Effector memory CD4-positive, alpha-beta T cell (primary cell): ENCODE results near the gene TMEM255B.

Experiments used
- DNase-seq, 3 donors: peaks; one replicate each; pipeline ENCODE4 v3.0.0-alpha.2; 2020
- H3K27ac ChIP-seq: 2 replicates; pipeline ENCODE4 v1.7.0; 2013; ENCODE audit warnings: mild to moderate bottlenecking, low read length, moderate library complexity; ENCODE audit not compliant: insufficient read depth, poor library complexity, severe bottlenecking
- H3K27me3 ChIP-seq: replicated peaks from 2 replicates; pipeline ENCODE4 v1.7.0; 2013; ENCODE audit warnings: mild to moderate bottlenecking, low read length; ENCODE audit not compliant: insufficient read depth, control insufficient read depth, poor library complexity, severe bottlenecking
- H3K36me3 ChIP-seq: 2 replicates; pipeline ENCODE4 v1.7.0; 2013; ENCODE audit warnings: mild to moderate bottlenecking, low read length, moderate library complexity; ENCODE audit not compliant: control insufficient read depth, insufficient read depth
- H3K4me1 ChIP-seq: 2 replicates; pipeline ENCODE4 v1.7.0; 2013; ENCODE audit warnings: low read length, mild to moderate bottlenecking; ENCODE audit not compliant: control insufficient read depth, insufficient read depth, poor library complexity, severe bottlenecking
- H3K4me3 ChIP-seq: 2 replicates; pipeline ENCODE4 v1.7.0; 2013; ENCODE audit warnings: low read length, low read depth, mild to moderate bottlenecking; ENCODE audit not compliant: insufficient read depth, poor library complexity, severe bottlenecking
- H3K9me3 ChIP-seq: 2 replicates; pipeline ENCODE4 v1.7.0; 2013; ENCODE audit warnings: mild to moderate bottlenecking, low read length, moderate library complexity; ENCODE audit not compliant: control insufficient read depth

The TMEM255B gene

DNA sequence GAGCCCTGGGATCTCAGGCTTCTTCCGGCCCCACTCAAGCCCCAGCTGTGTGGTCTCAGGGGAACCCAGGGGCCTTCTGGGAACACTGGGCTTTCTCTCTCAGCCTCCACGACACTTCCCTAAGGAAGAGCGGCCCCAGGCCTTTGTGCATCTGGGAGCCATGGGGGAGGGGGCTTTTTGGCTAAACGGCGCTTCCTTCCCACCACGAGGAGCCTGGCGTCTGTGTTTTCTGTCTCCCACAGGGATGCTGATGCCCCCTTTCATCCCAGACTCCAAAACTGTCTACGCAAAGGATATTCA is 24.2 kb upstream of the TMEM255B start:
- H3K4me3 ChIP-seq: no peak overlapping the region
- DNase-seq: no peak
- H3K27ac ChIP-seq: no peak overlapping the region
- no peaks in the 10 kb centered on the region for H3K9me3 ChIP-seq
- H3K4me1 ChIP-seq: no peaks in the 10 kb centered on the region
- no peaks in the 10 kb centered on the region for H3K36me3 ChIP-seq
- peaks cover 3% of the 10 kb centered on the region for H3K27me3 ChIP-seq

DNA sequence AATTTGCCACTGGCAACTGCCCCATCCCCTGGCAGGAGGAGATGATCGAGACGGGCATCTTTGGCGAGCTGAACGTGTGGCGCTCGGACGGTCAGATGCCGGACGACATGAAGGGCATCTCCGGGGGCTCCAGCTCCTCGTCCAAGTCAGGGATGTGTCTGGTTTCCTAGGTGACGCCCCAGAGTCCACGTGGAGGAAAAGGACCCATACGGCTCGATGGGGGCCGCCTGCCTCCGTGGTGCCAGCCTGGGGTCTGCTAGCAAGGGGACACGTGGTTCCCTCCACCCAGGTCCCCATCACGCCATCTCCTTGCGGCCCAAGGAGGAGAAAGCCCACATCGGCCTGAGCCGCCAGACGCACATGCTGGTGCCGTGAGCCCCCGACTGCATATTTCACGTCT is 23.8 kb upstream of the TMEM255B start:
- Histone ChIP-seq H3K27ac (no peak overlapping the region), H3K36me3 (no peaks in the 10 kb centered on the region), H3K4me3 (no peak overlapping the region), H3K4me1 (no peaks in the 10 kb centered on the region), H3K27me3 (peaks cover 5% of the 10 kb centered on the region), H3K9me3 (no peaks in the 10 kb centered on the region)
- no peak for DNase-seq

DNA sequence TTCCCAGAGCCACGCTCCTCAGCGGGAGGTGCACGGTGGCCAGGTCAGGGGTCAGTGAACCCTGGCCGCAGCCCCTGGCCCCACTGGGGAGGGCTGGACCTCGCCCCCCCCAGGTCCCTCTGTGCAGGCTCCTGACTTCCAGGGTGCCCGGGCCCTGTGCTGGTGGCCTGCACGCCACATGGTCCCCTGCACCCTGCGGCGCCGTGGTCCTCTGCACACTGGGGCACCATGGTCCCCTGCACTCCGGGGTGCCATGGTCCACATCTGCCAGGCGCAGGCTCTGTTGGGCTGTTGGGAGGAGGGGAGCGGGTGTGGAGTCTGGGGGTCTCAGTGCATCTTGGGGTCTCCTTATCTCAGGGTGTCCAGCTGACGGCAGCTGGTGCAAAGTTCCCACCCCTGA is 23.3 kb upstream of the TMEM255B start:
- Histone ChIP-seq H3K27me3 (peaks cover 9% of the 10 kb centered on the region), H3K9me3 (no peaks in the 10 kb centered on the region), H3K27ac (no peak overlapping the region), H3K4me3 (no peak overlapping the region), H3K4me1 (peaks cover 2% of the 10 kb centered on the region), H3K36me3 (no peaks in the 10 kb centered on the region)
- DNase-seq: no peak

DNA sequence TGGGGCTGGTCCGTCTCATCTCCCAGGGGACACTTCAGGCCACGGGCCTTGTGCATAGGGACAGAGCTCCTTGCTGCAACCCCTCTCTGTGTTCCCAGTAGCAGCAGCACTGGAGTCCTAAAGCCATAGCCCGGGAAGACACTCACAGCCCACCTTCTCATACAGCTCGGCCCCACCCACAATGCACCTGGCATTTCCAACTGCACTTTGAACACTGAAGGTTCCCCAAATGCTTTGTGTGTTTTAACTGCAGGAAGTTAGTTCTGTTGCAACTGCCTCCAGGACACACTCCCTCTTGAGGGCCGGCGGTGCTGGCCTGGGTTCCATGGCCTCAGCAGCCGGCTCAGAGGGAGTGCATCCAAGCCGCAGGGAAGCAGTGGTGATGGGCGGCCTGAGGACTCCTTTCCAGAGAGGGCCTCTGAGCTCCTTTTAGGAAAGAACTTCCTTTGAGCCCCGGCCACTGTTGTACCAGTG is 22.7 kb upstream of the TMEM255B start:
- no peak for DNase-seq
- H3K4me1 ChIP-seq: peaks cover 7% of the 10 kb centered on the region
- peaks cover 9% of the 10 kb centered on the region for H3K27me3 ChIP-seq
- H3K27ac ChIP-seq: no peak overlapping the region
- H3K36me3 ChIP-seq: no peaks in the 10 kb centered on the region
- no peaks in the 10 kb centered on the region for H3K9me3 ChIP-seq
- no peak overlapping the region for H3K4me3 ChIP-seq

DNA sequence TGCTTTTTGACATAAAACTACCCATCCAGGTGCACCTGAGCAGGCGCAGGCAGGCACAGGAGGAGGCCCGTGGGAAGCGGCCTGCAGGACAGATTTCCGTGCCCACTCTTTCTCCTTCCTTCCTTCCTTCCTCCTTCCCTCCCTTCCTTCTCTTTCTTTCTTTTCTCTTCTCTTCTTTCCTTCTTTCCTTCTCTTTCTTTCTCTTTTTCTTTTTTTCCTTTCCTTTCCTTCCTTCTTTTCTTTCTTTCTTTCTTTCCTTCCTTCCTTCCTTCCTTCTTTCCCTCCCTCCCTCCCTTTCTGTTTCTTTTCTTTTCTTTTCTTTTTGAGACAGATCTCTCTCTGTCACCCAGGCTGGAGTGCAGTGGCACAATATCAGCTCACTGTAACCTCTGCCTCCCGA is 21.2 kb upstream of the TMEM255B start:
- Histone ChIP-seq H3K4me1 (peaks cover 22% of the 10 kb centered on the region), H3K36me3 (no peaks in the 10 kb centered on the region), H3K4me3 (no peak overlapping the region), H3K27ac (no peak overlapping the region), H3K27me3 (peaks cover 18% of the 10 kb centered on the region), H3K9me3 (no peaks in the 10 kb centered on the region)
- DNase-seq: no peak

DNA sequence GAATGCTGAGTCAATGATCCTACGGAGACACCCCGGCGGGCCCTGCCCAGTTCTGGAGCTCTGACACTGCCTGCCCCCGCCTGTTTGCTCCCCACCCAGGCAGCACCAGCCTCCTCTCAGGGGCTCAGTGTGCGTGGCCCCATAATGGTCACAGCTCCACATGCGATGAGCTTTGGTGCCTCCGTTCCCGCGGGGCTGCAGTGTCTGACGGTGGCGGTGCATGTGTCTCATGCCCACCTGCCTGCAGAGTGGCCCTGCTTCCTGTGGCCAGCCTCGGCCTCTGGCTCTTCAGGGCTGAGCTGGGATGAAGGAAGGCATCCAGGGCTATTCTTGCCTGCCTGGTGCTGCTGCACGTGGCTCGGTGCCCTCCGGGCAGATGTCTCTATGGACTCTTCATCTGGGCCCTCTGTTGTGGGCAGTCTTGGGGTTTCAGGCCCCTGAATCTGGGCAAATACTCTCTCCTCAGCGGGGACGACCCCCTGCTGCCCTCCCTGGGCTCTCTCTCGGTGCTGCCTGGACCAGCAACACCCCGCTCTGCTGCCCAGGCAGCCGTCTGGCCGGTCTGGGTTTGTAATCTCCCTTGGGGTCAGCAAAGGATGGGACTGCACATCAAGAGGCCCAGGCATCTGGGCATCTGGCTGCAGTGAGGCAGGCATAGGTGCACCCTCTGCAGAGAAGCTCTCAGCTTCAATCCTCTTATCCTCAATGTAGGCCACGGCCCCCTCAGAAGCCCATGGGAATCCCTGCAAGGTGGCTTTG is 19.3 kb upstream of the TMEM255B start:
- H3K36me3 ChIP-seq: no peaks in the 10 kb centered on the region
- DNase-seq: no peak
- H3K4me3 ChIP-seq: no peak overlapping the region
- no peaks in the 10 kb centered on the region for H3K9me3 ChIP-seq
- peaks cover 22% of the 10 kb centered on the region for H3K4me1 ChIP-seq
- no peak overlapping the region for H3K27ac ChIP-seq
- H3K27me3 ChIP-seq: peaks cover 19% of the 10 kb centered on the region

DNA sequence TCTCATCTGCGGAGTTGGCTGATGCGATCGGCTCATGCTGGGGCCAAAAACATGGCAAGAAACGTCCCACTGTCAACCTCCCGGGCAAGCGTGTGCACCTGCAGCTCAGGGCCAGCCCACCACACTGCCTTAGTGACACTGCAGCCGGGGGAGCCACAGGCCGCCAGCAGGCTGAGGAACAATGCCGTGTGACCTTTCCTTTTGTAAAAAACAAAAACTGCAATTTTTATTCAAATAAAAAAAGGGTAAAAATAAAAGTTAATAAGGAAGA is 18.8 kb upstream of the TMEM255B start:
- H3K36me3 ChIP-seq: no peaks in the 10 kb centered on the region
- H3K4me1 ChIP-seq: peaks cover 22% of the 10 kb centered on the region
- no peaks in the 10 kb centered on the region for H3K9me3 ChIP-seq
- H3K4me3 ChIP-seq: no peak overlapping the region
- peaks cover 19% of the 10 kb centered on the region for H3K27me3 ChIP-seq
- no peak overlapping the region for H3K27ac ChIP-seq
- no peak for DNase-seq

DNA sequence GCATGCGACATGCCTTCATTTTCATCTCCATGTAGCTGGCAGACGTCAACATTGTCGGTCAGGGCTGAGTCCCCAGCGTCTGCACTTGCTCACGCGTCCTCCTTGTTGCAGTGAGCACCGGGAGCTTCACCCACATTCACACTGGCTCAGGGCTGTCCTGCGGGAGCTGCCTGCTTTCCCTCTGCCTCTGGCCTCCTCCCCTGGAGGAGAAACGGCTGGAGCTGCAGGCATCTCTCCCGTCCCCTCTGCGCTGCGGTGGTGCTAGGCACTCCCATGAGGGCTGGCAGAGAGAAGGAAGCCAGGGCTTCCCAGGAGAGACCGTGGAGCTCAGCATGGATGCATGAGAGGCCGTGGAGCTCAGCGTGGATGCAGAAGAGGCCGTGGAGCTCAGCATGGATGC is 18.4 kb upstream of the TMEM255B start:
- no peak overlapping the region for H3K4me3 ChIP-seq
- H3K4me1 ChIP-seq: peaks cover 22% of the 10 kb centered on the region
- no peaks in the 10 kb centered on the region for H3K36me3 ChIP-seq
- no peaks in the 10 kb centered on the region for H3K9me3 ChIP-seq
- H3K27me3 ChIP-seq: peaks cover 19% of the 10 kb centered on the region
- DNase-seq: no peak
- H3K27ac ChIP-seq: no peak overlapping the region

DNA sequence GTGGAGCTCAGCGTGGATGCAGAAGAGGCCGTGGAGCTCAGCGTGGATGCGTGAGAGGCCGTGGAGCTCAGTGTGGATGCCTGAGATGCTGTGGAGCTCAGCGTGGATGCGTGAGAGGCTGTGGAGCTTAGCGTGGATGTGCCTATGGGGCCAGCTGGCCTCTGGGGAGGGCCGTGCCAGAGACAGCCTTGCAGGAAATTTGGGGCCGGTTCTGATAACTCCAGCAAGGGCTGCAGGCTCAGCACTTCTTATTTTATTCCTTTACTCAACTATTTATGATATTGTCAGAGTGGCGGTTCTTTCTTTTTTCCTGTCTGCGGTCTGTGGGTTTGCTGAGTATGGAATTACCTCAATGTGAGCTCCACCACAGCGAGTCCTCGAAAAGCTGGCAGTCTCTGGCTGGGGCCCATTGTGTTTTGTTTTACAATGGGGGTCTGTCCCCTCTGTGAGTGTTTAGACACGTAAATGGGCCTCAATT is 17.8 kb upstream of the TMEM255B start:
- Histone ChIP-seq H3K27me3 (peaks cover 19% of the 10 kb centered on the region), H3K4me3 (no peak overlapping the region), H3K9me3 (no peaks in the 10 kb centered on the region), H3K36me3 (no peaks in the 10 kb centered on the region), H3K4me1 (peaks cover 22% of the 10 kb centered on the region), H3K27ac (no peak overlapping the region)
- no peak for DNase-seq

DNA sequence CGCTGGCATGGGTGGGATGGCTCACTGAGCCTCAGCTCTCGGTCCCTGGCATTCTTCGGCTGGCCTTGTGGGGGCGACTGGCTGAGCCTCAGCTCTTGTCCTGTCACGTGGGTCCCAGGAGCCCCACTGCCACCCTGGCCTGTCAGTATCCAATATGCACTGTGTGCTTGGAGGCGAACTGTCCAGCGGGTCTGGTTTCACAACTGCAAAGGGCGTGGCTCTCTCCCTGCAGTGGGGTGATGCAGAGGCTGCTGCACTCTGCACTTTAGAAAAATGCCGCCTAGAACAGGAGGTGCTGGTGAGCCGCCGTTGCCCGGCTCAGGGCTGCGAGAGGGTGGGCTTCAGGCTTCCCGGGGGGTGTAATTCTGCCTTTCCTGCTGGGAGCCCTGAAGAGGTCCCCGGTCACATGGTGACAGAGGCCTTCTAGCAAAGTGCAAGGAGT is 17.0 kb upstream of the TMEM255B start:
- no peak overlapping the region for H3K27ac ChIP-seq
- no peak for DNase-seq
- peaks cover 22% of the 10 kb centered on the region for H3K4me1 ChIP-seq
- H3K36me3 ChIP-seq: no peaks in the 10 kb centered on the region
- peaks cover 19% of the 10 kb centered on the region for H3K27me3 ChIP-seq
- H3K4me3 ChIP-seq: no peak overlapping the region
- H3K9me3 ChIP-seq: no peaks in the 10 kb centered on the region
